DMS53 (cell line): ENCODE data around the gene NEFH.
"Not testable (repeated sequence)": the region's sequence is repeated elsewhere in the genome, so short reads cannot be mapped to it uniquely, and the experiment has no call there.

Experiments used
- DNase-seq: peaks from one replicate; lab custom pipeline; 2025; lab: John Stamatoyannopoulos, UW

The NEFH gene

DNA sequence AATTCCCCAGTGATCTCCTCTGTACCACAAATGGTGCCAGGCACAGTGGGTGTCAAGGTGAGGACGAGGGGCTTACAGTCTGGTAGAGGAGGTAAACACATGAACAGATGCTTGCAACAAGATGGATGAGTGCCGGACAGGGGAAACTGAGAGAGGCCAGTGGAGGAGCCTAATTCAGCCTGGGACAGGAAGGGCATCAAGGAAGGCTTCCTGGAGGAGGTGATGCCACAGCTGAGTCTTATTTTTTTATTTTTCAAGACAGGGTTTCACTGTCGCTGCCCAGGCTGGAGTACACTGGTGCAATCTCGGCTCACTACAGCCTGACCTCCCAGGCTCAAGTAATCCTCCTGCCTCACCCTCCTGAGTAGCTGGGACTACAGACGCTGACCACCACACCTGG, 18.8 kb upstream of the NEFH start:
- DNase-seq: no peak

DNA sequence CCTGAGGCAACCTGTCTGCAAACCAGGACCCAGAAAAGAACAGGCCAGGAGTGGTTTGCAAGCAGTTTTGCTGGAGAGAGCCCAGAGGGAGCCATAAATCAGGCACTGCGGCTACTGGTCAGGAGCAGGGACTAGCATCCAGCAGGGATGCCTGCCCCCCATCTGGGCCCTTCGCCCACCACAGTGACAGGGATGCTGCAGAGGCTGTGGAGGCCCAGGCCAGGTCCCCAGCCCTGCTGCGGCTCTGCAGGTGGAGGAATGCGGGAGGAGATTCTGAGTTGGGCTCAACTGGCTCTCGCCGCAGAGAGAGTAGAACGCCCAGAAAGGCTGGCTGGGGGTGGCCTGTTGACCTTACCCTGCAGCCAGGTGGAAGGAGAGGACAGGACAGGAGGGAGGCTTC, 16.4 kb upstream of the NEFH start:
- no peak for DNase-seq

DNA sequence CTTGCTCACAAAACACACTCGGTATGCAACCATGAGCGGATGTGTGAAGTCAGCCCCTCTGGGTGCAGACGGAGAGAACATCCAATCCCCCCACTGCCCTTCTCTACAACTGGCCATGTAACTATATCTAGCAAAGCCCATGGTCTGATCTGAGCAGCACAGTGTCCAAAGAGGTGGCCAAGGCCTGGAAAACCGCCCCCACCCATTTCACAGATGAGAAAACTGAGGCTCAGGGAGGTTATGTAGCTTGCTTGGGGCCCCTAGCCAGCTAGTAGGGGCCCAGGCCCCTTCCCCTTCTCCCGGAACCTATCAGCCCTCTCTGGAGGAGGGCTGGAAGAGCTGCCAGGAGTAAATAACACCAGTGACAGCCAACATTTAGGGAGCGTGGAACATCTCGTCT, 15.4 kb upstream of the NEFH start:
- no peak for DNase-seq

DNA sequence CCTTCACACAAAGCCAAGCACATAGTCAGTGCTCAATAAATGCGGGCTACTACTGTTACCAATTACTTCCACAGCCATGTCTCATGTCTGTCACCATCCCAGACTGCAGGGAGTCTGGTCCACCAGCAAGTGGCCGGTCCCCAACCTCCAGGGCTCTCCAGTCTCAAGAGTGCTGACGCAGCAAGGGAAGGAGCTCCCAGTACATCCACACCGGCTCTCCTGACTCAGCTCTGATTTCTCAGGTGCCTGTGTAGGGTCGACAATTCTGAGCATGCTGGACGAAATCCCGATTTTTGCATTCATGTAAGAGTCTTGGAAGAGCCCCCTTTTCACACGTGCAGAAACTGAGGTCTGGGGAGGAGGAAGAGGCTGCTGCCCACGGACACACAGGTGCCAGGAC, 10.3 kb upstream of the NEFH start:
- DNase-seq: peak; percentile 43

DNA sequence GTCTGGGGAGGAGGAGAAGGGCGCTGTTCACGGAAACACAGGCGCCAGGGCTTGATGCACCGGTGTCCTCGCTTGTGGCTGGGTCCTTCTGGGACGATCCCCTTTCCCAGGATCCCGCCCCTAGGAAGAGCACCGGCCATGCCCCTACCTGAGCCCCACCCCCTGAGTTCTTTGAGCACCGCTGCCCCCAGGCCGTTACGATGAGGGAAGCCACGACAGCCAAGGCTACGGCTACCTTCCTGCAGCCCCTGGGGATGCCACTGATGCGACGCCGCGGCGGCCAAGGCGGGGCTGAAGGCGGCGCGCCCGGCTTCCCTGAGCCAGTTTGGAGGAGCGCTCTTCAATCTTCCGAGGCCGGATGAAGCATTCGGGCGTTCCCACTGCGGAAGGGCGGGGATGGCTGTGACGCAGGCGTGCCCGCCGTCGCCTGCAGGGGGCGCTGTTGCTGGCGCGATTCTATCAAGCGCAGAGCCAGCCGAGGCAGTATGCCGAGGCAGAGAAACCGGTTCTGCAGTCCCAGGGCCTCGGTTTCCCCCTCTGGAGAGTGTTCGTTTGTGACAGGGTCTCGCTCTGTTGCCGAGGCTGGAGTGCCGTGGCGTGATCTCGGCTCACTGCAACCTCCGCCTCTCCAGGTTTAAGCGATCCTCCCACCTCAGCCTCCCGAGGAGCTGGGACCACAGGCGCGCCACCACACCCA, 9.7 kb upstream of the NEFH start:
- DNase-seq: peak; percentile 72

DNA sequence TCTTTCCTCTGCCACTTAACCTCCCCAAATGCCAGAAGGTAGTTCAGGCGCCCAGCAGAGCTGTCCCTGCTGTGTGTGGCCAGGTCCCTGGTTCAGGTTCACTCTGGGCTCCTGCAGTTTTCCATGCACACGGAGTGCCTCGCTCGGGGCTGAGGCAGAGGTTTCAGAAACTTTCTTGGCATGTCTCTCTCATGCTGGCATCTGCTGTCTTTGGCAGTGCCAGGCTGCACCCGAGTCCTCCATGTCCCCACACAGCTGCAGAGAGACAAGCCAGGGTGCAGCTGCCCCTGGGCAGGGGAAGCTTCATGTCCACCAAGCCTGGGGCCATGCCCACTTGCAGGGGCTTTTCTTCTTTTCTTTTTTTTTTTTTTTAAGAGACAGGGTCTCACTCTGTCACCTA, 7.0 kb upstream of the NEFH start:
- no peak for DNase-seq

DNA sequence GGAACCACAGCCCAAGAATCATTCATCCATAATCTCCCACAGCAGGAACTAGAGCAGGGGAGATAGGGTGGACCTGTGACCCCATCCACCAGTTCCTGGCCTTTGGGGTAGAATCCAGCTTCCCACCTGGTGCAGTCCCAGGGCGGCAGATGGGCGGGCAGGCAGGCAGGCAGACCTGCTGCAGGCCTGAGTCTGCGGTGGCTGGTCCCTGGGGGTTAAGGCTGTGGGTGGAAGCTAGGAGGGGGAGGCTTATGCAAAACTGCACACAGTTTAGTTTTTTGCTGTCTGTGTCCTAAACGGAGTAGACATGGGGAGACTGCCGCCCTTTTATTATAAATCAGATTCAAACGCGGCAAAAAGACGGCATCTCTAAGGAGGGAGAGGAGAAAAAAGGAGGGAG, 4.5 kb upstream of the NEFH start:
- no peak for DNase-seq

DNA sequence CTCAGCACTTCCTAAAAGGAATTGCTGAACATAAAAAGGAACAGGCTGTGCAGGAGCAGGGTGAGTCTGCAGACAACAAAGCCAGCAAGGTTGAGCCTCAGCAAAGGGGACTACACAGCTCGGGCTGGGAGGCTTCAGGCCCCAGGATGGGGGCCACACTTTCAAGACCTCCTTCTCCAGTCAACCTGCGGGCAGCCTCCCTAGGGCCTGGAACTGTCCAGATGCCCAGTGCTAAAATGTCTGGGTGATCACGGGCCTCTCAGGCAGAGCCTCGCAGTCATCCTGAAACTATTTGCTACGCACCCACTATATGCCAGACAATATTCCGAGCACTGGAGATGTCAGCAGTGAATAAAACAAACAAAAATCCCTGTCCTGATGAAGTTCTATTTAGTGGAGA, 3.9 kb upstream of the NEFH start:
- no peak for DNase-seq

DNA sequence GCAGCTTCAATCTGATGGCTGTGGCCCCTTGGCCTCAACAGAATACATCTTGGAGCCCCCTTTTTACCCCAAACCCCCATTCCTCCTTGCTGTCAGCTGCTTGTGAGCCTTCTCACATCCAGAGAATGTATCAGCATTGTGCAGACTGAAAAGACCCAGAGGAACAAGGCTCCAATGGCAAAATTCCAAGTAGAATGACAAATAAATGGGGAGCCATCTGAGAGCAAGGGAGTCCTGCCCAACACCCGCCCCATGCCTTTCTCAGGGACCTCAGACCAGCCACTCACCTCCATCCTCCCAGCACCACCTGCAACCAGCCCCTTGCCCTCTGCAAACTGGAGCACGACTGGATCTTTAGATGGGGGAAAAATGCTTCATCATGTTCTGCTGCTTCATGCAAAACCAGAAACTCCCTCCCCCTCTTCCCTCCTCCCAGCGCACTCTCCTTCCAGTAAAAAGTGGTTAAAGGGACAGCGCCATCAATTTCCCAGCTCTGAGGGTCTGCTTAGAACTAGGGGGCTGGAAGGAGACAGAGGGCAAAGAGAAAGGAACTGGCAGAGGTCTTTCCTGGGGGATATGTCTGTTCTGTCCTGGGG, 2.2 kb upstream of the NEFH start:
- peak; percentile 4 for DNase-seq

DNA sequence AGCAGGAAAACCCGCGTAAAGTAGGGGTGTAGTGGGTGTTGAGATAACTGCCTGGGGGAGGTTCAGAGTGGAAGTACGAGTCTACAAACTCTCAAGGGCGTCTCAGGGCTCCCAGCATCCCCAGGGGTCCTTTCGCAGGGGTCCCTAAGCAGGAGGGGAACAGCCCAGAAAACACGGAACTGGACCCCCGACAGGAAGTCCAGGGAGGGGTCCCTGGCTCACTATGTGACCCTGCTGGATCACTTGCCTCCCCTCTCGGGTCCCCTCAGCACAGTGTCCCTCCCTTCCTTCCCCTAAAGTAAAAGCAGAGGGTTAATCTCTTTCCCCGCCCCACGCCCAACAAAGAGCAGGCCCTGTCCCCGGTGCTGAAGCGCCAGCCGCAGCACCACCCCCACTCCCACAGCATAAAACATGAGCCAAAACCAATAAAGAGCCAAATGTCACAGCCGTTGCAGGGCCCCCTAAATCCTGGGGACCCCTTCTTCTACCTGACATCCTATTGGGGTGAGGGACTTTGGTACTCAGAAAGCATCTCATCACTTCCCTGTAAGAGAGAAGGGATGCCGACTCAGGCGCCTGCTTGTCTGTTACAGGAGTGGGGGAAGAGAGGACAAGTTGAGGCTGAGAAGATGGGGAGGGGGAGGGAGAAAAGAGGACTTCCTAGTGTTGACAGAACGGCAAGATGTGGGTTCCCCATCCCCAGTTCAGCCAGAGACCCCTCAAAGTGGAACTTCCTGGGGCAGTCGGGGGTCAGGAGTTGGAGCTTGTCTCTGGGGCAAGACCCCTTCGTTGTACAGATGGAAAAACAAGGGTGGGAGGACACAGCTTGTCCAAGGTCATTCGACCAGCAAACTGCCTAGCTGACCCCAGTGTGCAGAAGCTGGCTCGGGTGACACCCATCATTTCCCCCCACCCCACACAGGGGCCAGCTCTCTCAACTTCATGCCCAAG, 1.4 kb upstream of the NEFH start:
- no peak for DNase-seq

DNA sequence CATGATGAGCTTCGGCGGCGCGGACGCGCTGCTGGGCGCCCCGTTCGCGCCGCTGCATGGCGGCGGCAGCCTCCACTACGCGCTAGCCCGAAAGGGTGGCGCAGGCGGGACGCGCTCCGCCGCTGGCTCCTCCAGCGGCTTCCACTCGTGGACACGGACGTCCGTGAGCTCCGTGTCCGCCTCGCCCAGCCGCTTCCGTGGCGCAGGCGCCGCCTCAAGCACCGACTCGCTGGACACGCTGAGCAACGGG, 169 bp downstream of the NEFH start:
- no peak for DNase-seq

DNA sequence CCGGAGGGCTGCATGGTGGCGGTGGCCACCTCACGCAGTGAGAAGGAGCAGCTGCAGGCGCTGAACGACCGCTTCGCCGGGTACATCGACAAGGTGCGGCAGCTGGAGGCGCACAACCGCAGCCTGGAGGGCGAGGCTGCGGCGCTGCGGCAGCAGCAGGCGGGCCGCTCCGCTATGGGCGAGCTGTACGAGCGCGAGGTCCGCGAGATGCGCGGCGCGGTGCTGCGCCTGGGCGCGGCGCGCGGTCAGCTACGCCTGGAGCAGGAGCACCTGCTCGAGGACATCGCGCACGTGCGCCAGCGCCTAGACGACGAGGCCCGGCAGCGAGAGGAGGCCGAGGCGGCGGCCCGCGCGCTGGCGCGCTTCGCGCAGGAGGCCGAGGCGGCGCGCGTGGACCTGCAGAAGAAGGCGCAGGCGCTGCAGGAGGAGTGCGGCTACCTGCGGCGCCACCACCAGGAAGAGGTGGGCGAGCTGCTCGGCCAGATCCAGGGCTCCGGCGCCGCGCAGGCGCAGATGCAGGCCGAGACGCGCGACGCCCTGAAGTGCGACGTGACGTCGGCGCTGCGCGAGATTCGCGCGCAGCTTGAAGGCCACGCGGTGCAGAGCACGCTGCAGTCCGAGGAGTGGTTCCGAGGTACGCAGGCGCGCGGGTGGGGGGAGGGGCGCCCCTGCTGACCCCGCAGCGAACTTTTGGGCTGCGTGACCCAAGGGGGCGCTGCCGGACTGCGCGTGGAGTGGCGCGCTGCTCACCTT, 670 bp downstream of the NEFH start:
- DNase-seq: peak; percentile 25

DNA sequence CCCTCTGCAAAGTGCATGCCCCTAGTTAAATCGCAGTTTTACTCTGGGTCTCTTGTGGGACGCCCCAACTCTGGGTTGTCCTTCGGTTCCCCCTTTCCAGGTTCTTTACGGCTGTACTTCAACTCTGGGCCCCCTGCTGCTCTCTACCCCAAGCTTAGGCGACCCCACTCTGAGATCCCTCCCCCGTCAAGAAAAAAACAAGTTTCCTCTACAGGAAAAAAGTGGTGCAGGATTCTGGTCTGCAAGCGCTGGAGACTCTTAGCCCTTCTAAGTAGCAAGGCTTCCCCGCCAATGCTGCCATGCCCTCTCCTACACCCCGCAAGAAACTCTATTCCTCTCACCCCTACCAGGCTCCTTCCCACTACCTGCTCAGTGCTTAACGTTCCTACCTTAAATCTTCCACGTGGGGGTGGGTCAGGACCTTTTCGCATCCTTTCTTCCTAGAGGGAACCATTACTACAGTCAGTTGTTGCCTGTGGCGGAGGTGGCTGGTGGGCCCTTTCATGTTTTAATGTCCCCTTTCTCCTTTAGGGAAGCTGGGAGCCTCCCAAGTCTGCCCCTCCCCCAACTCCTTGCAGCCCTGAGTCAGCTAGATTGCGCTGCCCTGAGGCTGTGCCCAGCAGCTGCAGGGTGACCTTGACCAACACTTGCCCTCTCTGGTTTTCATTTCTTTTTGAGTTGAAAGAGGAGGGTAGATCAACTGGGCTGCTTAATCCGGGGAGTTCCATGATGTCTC, 1.4 kb downstream of the NEFH start:
- no peak for DNase-seq

DNA sequence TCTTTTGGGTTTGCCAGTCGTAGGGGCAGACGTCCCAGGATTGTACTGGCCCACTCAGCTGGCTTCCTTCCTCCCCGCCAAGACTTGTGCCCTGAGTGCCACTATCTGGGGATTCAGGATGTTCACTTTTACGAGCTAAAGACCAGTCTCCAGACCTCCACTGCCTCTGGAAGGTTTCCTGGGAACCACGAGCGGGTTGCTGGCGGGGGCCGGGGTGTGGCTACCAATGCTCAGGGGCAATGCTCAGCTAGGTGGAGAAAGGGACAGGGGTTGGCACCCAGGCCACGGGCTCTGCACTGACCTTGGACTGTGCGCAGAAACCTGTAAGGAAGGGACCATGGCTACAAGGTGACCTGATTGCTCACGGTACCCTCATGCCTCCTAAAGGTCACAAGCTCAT, 2.2 kb downstream of the NEFH start:
- no peak for DNase-seq

DNA sequence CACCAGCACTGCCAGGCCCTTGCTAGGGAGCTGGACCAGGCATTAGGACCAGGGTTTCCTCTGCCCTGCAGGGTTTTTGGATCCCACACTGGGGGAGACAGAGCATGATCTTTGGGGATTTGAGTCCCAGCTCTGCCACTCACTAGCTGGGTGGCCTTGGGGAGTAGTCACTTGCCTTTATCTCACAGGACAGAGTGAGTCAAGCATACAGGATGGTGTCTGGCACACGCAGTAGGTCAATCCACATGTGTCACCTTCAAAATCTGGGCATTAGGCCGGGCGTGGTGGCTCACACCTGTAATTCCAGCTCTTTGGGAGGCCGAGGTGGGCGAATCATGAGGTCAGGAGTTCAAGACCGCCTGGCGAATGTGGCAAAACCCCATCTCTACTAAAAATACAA, 2.7 kb downstream of the NEFH start:
- DNase-seq: no peak

DNA sequence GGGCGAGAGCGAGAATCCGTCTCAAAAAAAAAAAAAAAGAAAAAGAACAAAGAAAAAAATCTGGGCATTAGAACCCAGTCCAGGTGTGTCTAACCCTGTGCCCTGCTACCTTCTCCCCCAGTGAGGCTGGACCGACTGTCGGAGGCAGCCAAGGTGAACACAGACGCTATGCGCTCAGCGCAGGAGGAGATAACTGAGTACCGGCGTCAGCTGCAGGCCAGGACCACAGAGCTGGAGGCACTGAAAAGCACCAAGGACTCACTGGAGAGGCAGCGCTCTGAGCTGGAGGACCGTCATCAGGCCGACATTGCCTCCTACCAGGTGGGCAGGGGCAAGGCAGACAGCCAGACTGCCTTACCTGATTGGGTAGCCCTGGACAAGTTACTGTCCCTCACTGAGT, 3.2 kb downstream of the NEFH start:
- DNase-seq: no peak

DNA sequence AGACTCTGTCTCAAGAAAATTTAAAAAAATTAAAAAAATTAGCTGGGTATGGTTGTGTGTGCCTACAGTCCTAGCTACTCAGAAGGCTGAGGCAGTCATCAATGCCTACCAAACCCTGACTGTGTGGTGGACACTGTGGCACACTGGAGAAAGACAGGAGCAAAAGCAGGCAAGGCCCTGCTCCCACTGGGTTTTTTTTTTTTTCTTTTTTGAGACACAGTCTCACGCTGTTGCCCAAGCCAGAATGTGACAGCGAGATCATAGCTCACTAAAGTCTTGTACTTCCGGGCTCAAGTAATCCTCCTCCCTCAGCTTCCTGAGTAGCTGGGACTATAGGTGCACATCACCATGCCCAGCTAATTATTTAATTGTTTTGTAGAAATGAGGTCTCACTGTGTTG, 4.6 kb downstream of the NEFH start:
- no peak for DNase-seq

DNA sequence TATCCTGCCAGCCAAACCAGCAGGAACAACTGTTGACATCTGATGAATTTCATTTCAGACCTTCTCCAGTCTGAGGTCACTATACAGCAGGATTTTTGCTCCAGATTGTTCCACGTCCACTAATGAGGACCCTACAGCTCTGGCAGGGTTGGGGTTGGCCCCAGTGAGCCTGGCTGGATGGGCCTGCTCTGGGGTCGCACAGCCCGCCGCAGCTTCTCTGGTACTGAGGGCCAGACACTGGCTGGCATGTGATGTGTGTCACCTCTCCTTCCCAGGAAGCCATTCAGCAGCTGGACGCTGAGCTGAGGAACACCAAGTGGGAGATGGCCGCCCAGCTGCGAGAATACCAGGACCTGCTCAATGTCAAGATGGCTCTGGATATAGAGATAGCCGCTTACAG, 5.4 kb downstream of the NEFH start:
- DNase-seq: no peak

DNA sequence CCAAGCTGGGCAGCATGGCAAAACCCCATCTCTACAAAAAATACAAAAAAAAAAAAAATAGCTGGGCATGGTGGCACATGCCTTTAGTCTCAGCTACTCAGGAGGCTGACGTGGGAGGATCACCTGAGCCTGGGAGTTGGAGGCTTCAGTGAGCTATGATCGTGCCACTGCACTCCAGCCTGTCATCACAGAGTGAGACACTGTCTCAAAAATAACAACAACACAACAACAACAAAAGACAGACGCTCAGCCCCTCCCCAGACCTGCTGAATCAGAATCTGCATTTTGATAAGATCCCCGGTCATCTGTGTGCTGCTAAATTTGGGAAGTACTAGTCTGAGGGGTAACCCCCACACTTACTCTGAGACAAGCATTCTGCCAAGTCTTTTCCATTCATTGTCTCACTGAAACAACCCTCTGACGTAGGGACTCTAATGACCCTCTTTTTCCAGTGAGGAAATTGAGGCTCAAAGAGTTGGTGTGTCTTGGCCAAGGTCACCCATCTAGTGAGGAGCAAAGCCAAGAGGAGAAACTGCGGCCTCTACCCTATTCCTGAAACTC, 7.5 kb downstream of the NEFH start:
- no peak for DNase-seq

DNA sequence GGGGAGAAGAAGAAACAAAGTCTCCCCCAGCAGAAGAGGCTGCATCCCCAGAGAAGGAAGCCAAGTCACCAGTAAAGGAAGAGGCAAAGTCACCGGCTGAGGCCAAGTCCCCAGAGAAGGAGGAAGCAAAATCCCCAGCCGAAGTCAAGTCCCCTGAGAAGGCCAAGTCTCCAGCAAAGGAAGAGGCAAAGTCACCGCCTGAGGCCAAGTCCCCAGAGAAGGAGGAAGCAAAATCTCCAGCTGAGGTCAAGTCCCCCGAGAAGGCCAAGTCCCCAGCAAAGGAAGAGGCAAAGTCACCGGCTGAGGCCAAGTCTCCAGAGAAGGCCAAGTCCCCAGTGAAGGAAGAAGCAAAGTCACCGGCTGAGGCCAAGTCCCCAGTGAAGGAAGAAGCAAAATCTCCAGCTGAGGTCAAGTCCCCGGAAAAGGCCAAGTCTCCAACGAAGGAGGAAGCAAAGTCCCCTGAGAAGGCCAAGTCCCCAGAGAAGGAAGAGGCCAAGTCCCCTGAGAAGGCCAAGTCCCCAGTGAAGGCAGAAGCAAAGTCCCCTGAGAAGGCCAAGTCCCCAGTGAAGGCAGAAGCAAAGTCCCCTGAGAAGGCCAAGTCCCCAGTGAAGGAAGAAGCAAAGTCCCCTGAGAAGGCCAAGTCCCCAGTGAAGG, 9.2 kb downstream of the NEFH start:
- DNase-seq: not testable (repeated sequence)

DNA sequence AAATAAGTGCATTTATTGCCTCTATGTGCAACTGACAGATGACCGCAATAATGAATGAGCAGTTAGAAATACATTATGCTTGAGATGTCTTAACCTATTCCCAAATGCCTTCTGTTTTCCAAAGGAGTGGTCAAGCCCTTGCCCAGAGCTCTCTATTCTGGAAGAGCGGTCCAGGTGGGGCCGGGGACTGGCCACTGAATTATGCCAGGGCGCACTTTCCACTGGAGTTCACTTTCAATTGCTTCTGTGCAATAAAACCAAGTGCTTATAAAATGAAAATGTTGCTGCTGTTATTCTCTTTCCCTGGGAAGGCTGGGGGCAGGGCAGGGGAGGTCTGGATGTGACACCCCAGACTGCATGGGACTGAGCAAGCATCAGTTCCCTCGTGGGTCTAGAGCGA, 11.0 kb downstream of the NEFH start:
- no peak for DNase-seq
